Smooth muscle cell of the pulmonary artery (primary cell): ENCODE data around the gene NOP9. TPM values are rescaled to one million over a fixed set of nuclear protein-coding genes. Genes with fewer than 3 reads are reported as not detected.

ENCODE experiments used
- total RNA-seq: library from RNA; depleted of rRNA; stranded (reverse); fragments of >200 nt; gene quantifications from 2 replicates; pipeline ENCODE4 v1.2.3, GENCODE V29; 2014

NOP9 gene
- 21.2 and 28.0 TPM in 2 replicates for total RNA-seq

GRCh38 chr14:24299255-24300191 is at the start of gene NOP9, which contains the start of gene DHRS1:
TSS of gene NOP9 (plus strand) at chr14:24299850. CDS start at chr14:24299955, 105 bp downstream.
TSS of gene DHRS1 (minus strand) at chr14:24299780. CDS start at chr14:24299106, 674 bp downstream.

DNA sequence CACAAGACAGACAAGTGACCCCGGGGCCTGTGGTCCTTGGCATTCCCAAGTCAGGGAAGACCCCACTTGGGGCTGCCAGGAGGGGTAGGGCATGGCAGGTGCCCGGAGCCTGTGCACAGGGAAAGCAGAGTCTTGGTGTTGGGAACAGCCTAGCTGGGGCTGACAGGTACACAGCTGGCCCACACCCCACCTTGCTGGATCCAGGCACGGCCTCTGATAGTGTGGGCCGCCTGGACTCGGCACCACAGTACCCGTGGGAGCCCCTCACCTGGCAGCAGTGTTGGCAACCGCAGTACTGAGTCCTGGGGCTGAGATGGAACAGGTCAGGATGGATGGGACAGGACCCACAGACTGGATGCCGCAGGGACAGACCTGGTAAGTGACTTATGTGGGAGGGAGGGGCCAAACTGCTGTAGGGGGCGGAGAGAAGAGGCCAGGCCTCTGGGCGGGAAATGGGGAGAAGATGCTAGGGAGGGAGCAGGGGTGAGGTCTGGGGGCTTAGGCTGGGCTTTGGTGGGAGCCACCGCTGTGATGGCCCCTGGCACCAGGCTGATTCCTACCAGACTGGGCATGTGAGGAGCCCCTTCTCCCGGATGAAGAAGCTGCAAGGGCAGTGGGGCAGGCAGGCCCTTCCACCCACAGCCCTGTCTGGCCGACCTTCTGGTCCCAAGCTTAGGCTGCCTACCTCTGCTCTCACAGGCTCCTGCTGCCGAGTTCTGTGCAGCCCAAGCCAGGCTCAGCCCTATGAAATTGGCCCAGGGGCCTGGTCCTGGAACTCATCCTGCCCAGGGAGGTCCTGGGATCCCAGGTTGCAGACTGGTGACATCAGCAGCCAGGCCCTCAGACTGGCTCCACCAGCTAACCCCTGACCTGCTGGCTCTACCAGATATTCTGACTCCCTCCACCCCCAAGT is 36.6 kb upstream of the NOP9 start, which contains the start of gene TGM1:
TSS of gene TGM1 (minus strand) at position 357 of the 913 bp plus-strand sequence. CDS start 825 bp downstream, outside the sequence.

DNA sequence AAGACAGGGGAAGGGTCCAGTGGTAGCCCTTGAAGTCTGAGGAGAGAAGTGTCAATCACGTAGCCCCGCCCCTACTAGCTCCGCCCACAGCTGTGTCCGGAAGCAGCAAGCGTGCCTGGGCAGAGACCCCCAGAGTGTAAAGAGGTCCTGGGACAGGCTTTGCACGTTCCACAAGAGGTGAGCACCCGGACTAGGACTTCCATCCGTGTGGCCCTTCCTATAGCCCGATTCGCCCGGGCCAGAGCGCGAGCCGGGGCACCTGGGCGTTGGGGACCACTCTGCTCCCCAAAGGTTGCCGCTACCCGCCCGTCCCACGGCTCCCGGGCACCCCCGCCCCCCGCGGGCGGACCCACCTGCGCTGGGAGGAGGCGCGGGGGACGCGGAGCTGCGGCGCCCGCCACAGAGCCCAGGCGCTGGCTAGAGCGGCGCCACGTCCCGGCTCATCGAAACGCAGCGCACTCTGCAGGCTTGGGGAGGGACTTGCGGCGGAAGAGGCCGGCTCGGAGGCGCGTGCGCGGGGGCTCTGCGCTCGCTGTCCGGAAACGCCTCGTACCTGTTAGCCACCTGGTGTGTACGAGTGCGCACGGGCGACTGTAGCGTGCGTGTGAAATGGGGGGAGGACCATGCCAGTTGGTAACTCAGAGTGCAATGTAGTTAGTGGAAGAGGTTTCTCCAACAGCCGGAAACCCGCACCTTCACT is 28.4 kb upstream of the NOP9 start, which contains the start of gene RABGGTA:
TSS of gene RABGGTA (minus strand) at position 464 of the 700 bp plus-strand sequence. CDS start 482 bp downstream, outside the sequence.

GRCh38 chr14:24307575-24308341 is 8.1 kb downstream of the NOP9 start, which contains the start of gene CIDEB:
TSS of gene CIDEB (minus strand) at chr14:24307977. CDS start at chr14:24307858, 119 bp downstream.

DNA sequence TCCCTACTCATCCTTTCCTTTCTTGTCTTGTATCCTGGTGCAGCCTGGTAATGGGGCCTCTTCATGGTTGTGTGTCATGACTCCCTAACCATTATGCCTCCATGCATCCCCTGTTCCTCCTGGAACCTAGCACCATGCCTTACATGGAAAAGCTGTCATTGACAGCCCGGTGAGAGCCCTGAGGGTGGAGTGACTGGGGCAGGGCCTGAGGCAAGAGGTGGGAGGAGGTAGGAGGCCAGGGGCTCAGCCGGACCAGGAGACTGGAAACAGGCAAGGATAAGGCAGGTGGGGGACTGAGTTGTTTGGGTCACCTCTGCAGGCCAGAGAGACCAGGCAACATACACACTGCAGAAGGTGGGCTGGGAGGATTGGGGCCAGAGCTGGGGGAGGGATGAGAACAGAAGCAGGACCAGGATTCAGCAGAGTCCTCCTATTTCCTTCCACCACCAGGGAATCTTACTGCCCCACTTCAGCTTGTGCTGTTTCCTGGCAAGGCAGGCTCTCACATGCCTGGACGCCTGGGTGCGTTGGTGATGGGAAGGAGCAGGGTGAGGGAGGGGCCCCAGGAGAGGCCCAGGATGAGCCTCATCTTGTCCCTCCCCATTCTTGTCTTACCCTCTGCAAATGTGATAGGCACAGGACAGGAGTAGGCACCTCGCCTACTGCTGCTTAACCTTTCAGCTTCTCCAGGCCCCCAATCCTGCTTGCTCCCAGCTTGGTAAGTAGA is 10.1 kb downstream of the NOP9 start, which contains the start of gene LTB4R2:
TSS of gene LTB4R2 (plus strand) at position 603 of the 727 bp plus-strand sequence. CDS start 525 bp downstream, outside the sequence.

GRCh38 chr14:24310646-24311604 is 11.3 kb downstream of the NOP9 start, which contains the start of gene LTB4R:
TSS of gene LTB4R (plus strand) at chr14:24311502. CDS start at chr14:24315652, 4,150 bp downstream.

GRCh38 chr14:24334431-24335291 is 35.0 kb downstream of the NOP9 start, which contains the start of gene ADCY4:
TSS of gene ADCY4 (minus strand) at chr14:24335071. CDS start at chr14:24334652, 419 bp downstream.

GRCh38 chr14:24339284-24340151 is 39.9 kb downstream of the NOP9 start, which contains the start of gene RIPK3:
TSS of gene RIPK3 (minus strand) at chr14:24339991. CDS start at chr14:24339826, 165 bp downstream.

Other genes with a start within 250 kb of the NOP9 start
- gene CARMIL3, start 247.8 kb upstream of the NOP9 start, total RNA-seq: 0.17 TPM in 1 of 2 replicates, not detected in the other
- gene CPNE6, start 228.3 kb upstream of the NOP9 start, total RNA-seq: not detected in 2 replicates
- 26.8 and 35.3 TPM in 2 replicates for gene PCK2, start 205.5 kb upstream of the NOP9 start, total RNA-seq
- 50.9 and 56.8 TPM in 2 replicates for gene DCAF11, start 185.1 kb upstream of the NOP9 start, total RNA-seq
- gene NRL, start 184.9 kb upstream of the NOP9 start, total RNA-seq: 0.65 and 0.96 TPM in 2 replicates
- 0.20 TPM in 2 replicates for gene FITM1, start 169.2 kb upstream of the NOP9 start, total RNA-seq
- gene PSME1, start 163.7 kb upstream of the NOP9 start, total RNA-seq: 87.2 and 96.2 TPM in 2 replicates
- gene EMC9, start 158.3 kb upstream of the NOP9 start, total RNA-seq: 11.4 and 14.0 TPM in 2 replicates
- 58.8 and 64.5 TPM in 2 replicates for gene PSME2, start 153.2 kb upstream of the NOP9 start, total RNA-seq
- 26.7 and 35.1 TPM in 2 replicates for gene RNF31, start 152.4 kb upstream of the NOP9 start, total RNA-seq
- 54.0 and 57.1 TPM in 2 replicates for gene IRF9, start 138.6 kb upstream of the NOP9 start, total RNA-seq
- gene REC8, start 127.8 kb upstream of the NOP9 start, total RNA-seq: 0.65 and 1.2 TPM in 2 replicates
- gene IPO4, start 111.0 kb upstream of the NOP9 start, total RNA-seq: 42.3 and 84.2 TPM in 2 replicates
- 102 and 113 TPM in 2 replicates for gene TM9SF1, start 104.4 kb upstream of the NOP9 start, total RNA-seq
- 0.07 and 0.53 TPM in 2 replicates for gene TSSK4, start 94.2 kb upstream of the NOP9 start, total RNA-seq
- gene CHMP4A, start 86.4 kb upstream of the NOP9 start, total RNA-seq: 21.8 and 24.1 TPM in 2 replicates
- gene MDP1, start 83.8 kb upstream of the NOP9 start, total RNA-seq: 14.8 and 15.4 TPM in 2 replicates
- 122 and 125 TPM in 2 replicates for gene NEDD8, start 67.5 kb upstream of the NOP9 start, total RNA-seq
- gene GMPR2, start 66.9 kb upstream of the NOP9 start, total RNA-seq: 88.9 and 107 TPM in 2 replicates
- 55.0 and 55.8 TPM in 2 replicates for gene TINF2, start 57.2 kb upstream of the NOP9 start, total RNA-seq
- gene TGM1, start 36.7 kb upstream of the NOP9 start, total RNA-seq: 0.65 and 1.5 TPM in 2 replicates
- gene RABGGTA, start 28.3 kb upstream of the NOP9 start, total RNA-seq: 22.6 and 33.2 TPM in 2 replicates
- gene DHRS1, start 70 bp upstream of the NOP9 start, total RNA-seq: 12.9 and 29.0 TPM in 2 replicates
- gene CIDEB, start 8.1 kb downstream of the NOP9 start, total RNA-seq: 1.6 and 2.3 TPM in 2 replicates
- 3.0 and 4.8 TPM in 2 replicates for gene LTB4R2, start 10.3 kb downstream of the NOP9 start, total RNA-seq
- gene LTB4R, start 11.7 kb downstream of the NOP9 start, total RNA-seq: 1.9 and 2.7 TPM in 2 replicates
- gene ADCY4, start 35.2 kb downstream of the NOP9 start, total RNA-seq: 3.3 and 4.9 TPM in 2 replicates
- 0.26 TPM in 1 of 2 replicates, not detected in the other for gene RIPK3, start 40.1 kb downstream of the NOP9 start, total RNA-seq
- gene NFATC4, start 68.3 kb downstream of the NOP9 start, total RNA-seq: 56.5 and 76.4 TPM in 2 replicates
- gene NYNRIN, start 99.2 kb downstream of the NOP9 start, total RNA-seq: 6.9 and 16.7 TPM in 2 replicates
- 3.5 and 4.2 TPM in 2 replicates for gene CBLN3, start 129.8 kb downstream of the NOP9 start, total RNA-seq
- gene KHNYN, start 130.1 kb downstream of the NOP9 start, total RNA-seq: 66.7 and 68.0 TPM in 2 replicates
- gene SDR39U1, start 142.9 kb downstream of the NOP9 start, total RNA-seq: 10.2 and 11.8 TPM in 2 replicates
- not detected in 2 replicates for gene CMA1, start 208.4 kb downstream of the NOP9 start, total RNA-seq